Retinal pigment epithelial cell (primary cell): ENCODE results near the gene CNKSR2.

Source experiments
- DNase-seq: peaks from one replicate; pipeline ENCODE4 v3.0.0-alpha.2; 2010; ENCODE audit warnings: low read depth
- H3K4me3 ChIP-seq: 2 replicates; pipeline ENCODE4 v1.5.1; 2011; ENCODE audit warnings: mild to moderate bottlenecking, low read length, control low read depth, moderate library complexity
- TF ChIP-seq, protein P1 (sequence below): conservative IDR thresholded peaks from 2 replicates; pipeline ENCODE4 v1.5.1; 2011; ENCODE audit warnings: low read depth, low read length, control low read depth, inconsistent platforms

CNKSR2 gene

DNA sequence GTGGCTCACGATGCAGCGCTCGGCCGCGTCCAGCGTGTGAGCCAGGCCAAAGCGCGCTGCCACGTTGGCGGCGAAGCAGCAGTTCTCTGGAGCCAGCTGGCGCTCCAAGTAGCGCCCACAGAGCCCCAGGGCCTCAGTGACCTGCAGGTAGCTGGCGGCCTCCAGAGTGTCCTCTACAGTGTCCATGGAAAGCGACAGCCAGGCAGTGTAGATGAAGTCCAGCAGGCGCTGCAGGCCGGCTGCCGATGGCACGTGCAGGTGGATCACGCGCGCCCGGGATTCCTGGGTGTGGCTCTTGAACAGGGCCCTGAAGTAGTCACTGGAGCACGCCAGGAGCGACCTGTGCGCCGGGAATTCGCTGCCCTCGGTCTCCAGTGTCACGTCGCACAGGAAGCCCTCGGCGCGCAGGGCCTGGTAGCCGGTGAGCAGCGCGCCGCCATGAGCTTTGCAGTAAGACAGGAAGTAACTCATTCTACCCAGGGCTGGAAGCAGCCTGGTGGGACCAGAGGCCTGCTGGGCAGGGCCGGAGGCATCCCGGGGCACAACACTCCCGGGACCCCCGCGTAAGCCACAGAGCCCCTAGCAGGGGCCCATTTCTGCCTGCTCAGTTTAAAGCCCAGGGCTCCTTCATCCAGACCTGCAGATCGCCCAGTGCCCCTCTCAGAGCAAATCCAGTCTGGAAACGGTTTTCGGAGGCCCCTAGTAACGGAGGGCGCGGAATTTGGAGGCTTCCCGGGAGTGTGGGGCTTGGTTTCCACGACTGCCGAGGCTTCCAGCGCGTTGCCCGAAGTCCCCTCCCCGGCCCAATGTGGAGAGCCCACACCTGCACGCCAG is 283.3 kb downstream of the CNKSR2 start:
- H3K4me3 ChIP-seq: no peak overlapping the region
- TF ChIP-seq, protein P1, sequence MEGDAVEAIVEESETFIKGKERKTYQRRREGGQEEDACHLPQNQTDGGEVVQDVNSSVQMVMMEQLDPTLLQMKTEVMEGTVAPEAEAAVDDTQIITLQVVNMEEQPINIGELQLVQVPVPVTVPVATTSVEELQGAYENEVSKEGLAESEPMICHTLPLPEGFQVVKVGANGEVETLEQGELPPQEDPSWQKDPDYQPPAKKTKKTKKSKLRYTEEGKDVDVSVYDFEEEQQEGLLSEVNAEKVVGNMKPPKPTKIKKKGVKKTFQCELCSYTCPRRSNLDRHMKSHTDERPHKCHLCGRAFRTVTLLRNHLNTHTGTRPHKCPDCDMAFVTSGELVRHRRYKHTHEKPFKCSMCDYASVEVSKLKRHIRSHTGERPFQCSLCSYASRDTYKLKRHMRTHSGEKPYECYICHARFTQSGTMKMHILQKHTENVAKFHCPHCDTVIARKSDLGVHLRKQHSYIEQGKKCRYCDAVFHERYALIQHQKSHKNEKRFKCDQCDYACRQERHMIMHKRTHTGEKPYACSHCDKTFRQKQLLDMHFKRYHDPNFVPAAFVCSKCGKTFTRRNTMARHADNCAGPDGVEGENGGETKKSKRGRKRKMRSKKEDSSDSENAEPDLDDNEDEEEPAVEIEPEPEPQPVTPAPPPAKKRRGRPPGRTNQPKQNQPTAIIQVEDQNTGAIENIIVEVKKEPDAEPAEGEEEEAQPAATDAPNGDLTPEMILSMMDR: no peak
- no peak for DNase-seq

GRCh38 chrX:21658152-21658737 is 284.0 kb downstream of the CNKSR2 start, which contains the start of gene KLHL34:
Gene KLHL34, minus strand, starts transcription at chrX:21658330. Its CDS starts 542 bp downstream, at chrX:21657788.
- DNase-seq: no peak
- TF ChIP-seq, protein P1: no peak
- peak within 1 kb of the TSS; percentile 40 for H3K4me3 ChIP-seq

- TF ChIP-seq, protein P1: no peak
- peak overlapping the region; percentile 40 for H3K4me3 ChIP-seq
- no peak for DNase-seq
These were observed 284.5 kb downstream of the CNKSR2 start for GRCh38 chrX:21658746-21659145.

DNA sequence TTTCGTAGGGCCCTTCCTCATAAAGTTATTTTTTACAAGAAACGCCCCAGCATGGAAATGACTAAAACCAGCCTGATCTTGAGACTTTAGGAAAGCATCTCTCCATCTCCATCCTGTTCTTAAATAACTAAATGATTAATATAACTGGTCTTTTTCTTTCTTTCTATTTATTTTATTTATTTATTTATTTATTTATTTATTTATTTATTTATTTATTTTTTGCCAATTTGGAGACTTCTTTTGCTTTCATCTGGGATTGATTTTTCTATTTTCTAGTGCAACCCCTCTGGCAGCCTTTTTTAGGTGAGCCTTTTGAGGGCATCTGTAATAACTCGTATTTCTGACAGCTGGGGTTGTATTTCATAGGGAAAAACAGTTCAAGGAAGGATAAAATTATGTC is 285.1 kb downstream of the CNKSR2 start:
- H3K4me3 ChIP-seq: no peak overlapping the region
- TF ChIP-seq, protein P1: no peak
- DNase-seq: no peak

DNA sequence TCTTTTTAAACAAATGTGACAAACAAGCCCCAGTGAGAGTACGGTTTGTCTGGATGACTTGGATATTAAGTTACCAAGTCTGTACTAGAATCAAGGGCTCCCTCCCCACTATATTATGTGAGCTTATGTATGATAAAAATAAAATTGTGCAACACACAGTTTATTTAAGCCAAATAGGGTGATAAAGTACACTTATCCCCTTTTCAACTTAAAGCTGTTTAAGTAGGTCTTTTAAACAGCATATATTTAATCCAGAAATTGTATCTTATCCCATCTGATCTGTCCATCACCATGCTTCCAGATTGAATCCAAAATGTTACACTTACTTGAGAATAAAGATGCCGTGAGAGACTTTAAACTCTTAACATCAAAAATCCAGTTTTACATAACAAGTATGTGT is 285.9 kb downstream of the CNKSR2 start:
- no peak overlapping the region for H3K4me3 ChIP-seq
- TF ChIP-seq, protein P1: no peak
- DNase-seq: no peak

DNA sequence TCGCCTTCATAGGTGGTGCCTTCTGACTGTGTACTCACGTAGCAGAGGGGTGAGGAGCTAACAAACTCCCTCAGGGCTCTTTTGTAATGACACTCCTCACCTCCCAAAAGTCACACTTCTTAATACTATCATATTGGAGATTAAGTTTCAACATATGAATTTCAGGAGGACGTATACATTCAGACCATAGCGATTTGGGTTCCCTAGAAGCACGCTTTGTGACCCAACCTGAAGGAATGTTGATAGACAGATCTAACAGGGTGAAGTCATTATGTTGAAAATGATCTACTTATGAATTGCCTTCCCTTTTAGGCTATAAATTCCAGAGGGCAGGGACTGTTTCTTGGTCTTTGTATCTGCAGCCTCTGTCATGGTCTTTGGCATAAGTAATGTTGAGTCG is 287.1 kb downstream of the CNKSR2 start:
- H3K4me3 ChIP-seq: no peak overlapping the region
- TF ChIP-seq, protein P1: no peak
- no peak for DNase-seq

GRCh38 chrX:21662761-21663160 is 288.5 kb downstream of the CNKSR2 start:
- DNase-seq: no peak
- TF ChIP-seq, protein P1: no peak
- H3K4me3 ChIP-seq: no peak overlapping the region
